GM10266 (cell line): ENCODE data around the gene FZD8.

Source experiments
- DNase-seq: peaks from one replicate; pipeline ENCODE4 v3.0.0; 2012; ENCODE audit errors: extremely low spot score
- CTCF ChIP-seq: IDR thresholded peaks from 2 replicates; pipeline ENCODE4 v1.5.1; 2012; ENCODE audit warnings: mild to moderate bottlenecking, low read depth; ENCODE audit not compliant: control insufficient read depth, insufficient read depth; ENCODE audit errors: missing control alignments

FZD8 gene

GRCh38 chr10:35640951-35641675 is 983 bp downstream of the FZD8 start:
- no peak for TF ChIP-seq CTCF
- peak; percentile 65 for DNase-seq

- TF ChIP-seq CTCF, result peak; percentile 64
- peak; percentile 84 for DNase-seq
Observed at GRCh38 chr10:35640474-35640873, 1.6 kb downstream of the FZD8 start.

- no peak for DNase-seq
- no peak for TF ChIP-seq CTCF
Observed at GRCh38 chr10:35639728-35640401, 2.2 kb downstream of the FZD8 start.

GRCh38 chr10:35639021-35639727 is 2.9 kb downstream of the FZD8 start:
- no peak for DNase-seq
- no peak for TF ChIP-seq CTCF

- no peak for DNase-seq
- no peak for TF ChIP-seq CTCF
Observed at GRCh38 chr10:35638101-35638500, 4.0 kb downstream of the FZD8 start.

- TF ChIP-seq CTCF, result no peak
- no peak for DNase-seq
Observed at GRCh38 chr10:35637462-35637861, 4.6 kb downstream of the FZD8 start.

GRCh38 chr10:35636956-35637355 is 5.1 kb downstream of the FZD8 start:
- no peak for DNase-seq
- TF ChIP-seq CTCF, result no peak
